IMR-90 (cell line): Measurements from ENCODE around the gene KLRF2. TPM values are rescaled to one million over a fixed set of nuclear protein-coding genes. Genes with fewer than 3 reads are reported as not detected.

ENCODE experiments used
- ATAC-seq: fragments of 200-7000 bp; cut with Tn5 transposase; 2 replicates; pipeline ENCODE4 v1.9.1; 2020; ENCODE audit warnings: low read depth, mild to moderate bottlenecking, moderate library complexity
- BruUV-seq: library from RNA; stranded (reverse); fragments of 400-500 nt; replicated peaks from 2 replicates; lab custom pipeline; 2021; lab: Mats Ljungman, UMichigan
- CTCF ChIA-PET: fragments of 300-600 bp; formaldehyde crosslinking; extraction: SDS; loops from one replicate; lab custom pipeline; 2021; ENCODE audit warnings: antibody characterized with exemption; lab: Yijun Ruan, JAX
- POLR2A ChIA-PET: fragments of 300-600 bp; sonication (Branson Sonifier 250); formaldehyde crosslinking; loops from one replicate; lab custom pipeline; 2022; ENCODE audit warnings: antibody characterized with exemption; ENCODE audit not compliant: unreplicated experiment; lab: Charles Lee
- DNase-seq: peaks from one replicate; pipeline ENCODE4 v3.0.0; 2013
- H2AFZ ChIP-seq: replicated peaks from 2 replicates; pipeline ENCODE3; 2013; ENCODE audit warnings: low read length, mild to moderate bottlenecking; ENCODE audit not compliant: poor library complexity
- H2AK5ac ChIP-seq: 2 replicates; pipeline ENCODE4 v1.6.1; 2013; ENCODE audit warnings: low read depth, low read length, inconsistent platforms
- H2AK9ac ChIP-seq: replicated peaks from 2 replicates; pipeline ENCODE3; 2013; ENCODE audit warnings: mild to moderate bottlenecking, low read depth, low read length, moderate library complexity; ENCODE audit not compliant: poor library complexity
- H2BK120ac ChIP-seq: 2 replicates; pipeline ENCODE4 v1.6.1; 2013; ENCODE audit warnings: low read depth, low read length, inconsistent platforms
- H2BK15ac ChIP-seq: 3 replicates; pipeline ENCODE4 v1.6.1; 2013; ENCODE audit warnings: low read depth, low read length, inconsistent platforms
- H2BK20ac ChIP-seq: 2 replicates; pipeline ENCODE4 v1.6.1; 2013; ENCODE audit warnings: low read depth, mild to moderate bottlenecking, inconsistent platforms, low read length, moderate library complexity
- H2BK5ac ChIP-seq: 2 replicates; pipeline ENCODE4 v1.6.1; 2013; ENCODE audit warnings: mild to moderate bottlenecking, low read depth, low read length, inconsistent platforms; ENCODE audit not compliant: poor library complexity, severe bottlenecking
- H3K14ac ChIP-seq: replicated peaks from 2 replicates; pipeline ENCODE4 v1.6.1; 2013; ENCODE audit warnings: low read depth, low read length, inconsistent platforms
- H3K18ac ChIP-seq: 2 replicates; pipeline ENCODE4 v1.6.1; 2013; ENCODE audit warnings: low read depth, low read length, control low read depth
- H3K23ac ChIP-seq: 2 replicates; pipeline ENCODE4 v1.6.1; 2013; ENCODE audit warnings: low read depth, low read length, inconsistent platforms
- H3K27ac ChIP-seq: 2 replicates; pipeline ENCODE4 v1.5.1; 2013; ENCODE audit warnings: mild to moderate bottlenecking, control low read depth, low read length; ENCODE audit not compliant: insufficient read depth
- H3K27me3 ChIP-seq: 2 replicates; pipeline ENCODE4 v1.6.1; 2013; ENCODE audit warnings: low read length; ENCODE audit not compliant: control insufficient read depth, insufficient read depth
- H3K36me3 ChIP-seq: 2 replicates; pipeline ENCODE4 v1.6.1; 2013; ENCODE audit warnings: low read length, mixed read lengths; ENCODE audit not compliant: control insufficient read depth, insufficient read depth
- H3K4ac ChIP-seq: 2 replicates; pipeline ENCODE4 v1.6.1; 2013; ENCODE audit warnings: low read depth, low read length, inconsistent platforms
- H3K4me1 ChIP-seq: 2 replicates; pipeline ENCODE4 v1.6.1; 2013; ENCODE audit warnings: low read length, mixed read lengths; ENCODE audit not compliant: control insufficient read depth, insufficient read depth
- H3K4me2 ChIP-seq: 2 replicates; pipeline ENCODE4 v1.6.1; 2013; ENCODE audit warnings: low read depth, mild to moderate bottlenecking, control low read depth, low read length, moderate library complexity
- H3K4me3 ChIP-seq: 2 replicates; pipeline ENCODE4 v1.5.1; 2013; ENCODE audit warnings: low read depth, mild to moderate bottlenecking, control low read depth, low read length, moderate library complexity; ENCODE audit not compliant: insufficient read depth
- H3K56ac ChIP-seq: 2 replicates; pipeline ENCODE4 v1.6.1; 2013; ENCODE audit warnings: low read length, inconsistent platforms; ENCODE audit not compliant: insufficient read depth; ENCODE audit errors: extremely low read depth
- H3K79me1 ChIP-seq, 2 experiments: 2 replicates each; pipeline ENCODE4 v1.6.1; 2013; ENCODE audit warnings: low read length in 2 of 2, inconsistent platforms in 1 of 2, low read depth in 1 of 2
- H3K9ac ChIP-seq: 2 replicates; pipeline ENCODE4 v1.6.1; 2013; ENCODE audit warnings: low read depth, low read length, control low read depth
- H3K9me1 ChIP-seq: 2 replicates; pipeline ENCODE4 v1.6.1; 2013; ENCODE audit warnings: low read length, inconsistent platforms; ENCODE audit not compliant: insufficient read depth
- H3K9me3 ChIP-seq: 2 replicates; pipeline ENCODE4 v1.6.1; 2013; ENCODE audit warnings: low read length; ENCODE audit not compliant: control insufficient read depth, insufficient read depth
- H4K20me1 ChIP-seq: 2 replicates; pipeline ENCODE4 v1.6.1; 2013; ENCODE audit warnings: low read length, inconsistent platforms; ENCODE audit not compliant: insufficient read depth
- H4K5ac ChIP-seq: 2 replicates; pipeline ENCODE4 v1.6.1; 2013; ENCODE audit warnings: mild to moderate bottlenecking, low read depth, low read length, control low read depth
- H4K8ac ChIP-seq, 2 experiments: 2 replicates each; pipeline ENCODE4 v1.6.1; 2013; ENCODE audit warnings: low read depth in 2 of 2, low read length in 2 of 2, control low read depth in 1 of 2, inconsistent platforms in 1 of 2
- H4K91ac ChIP-seq: 2 replicates; pipeline ENCODE4 v1.6.1; 2013; ENCODE audit warnings: low read depth, low read length, inconsistent platforms; ENCODE audit not compliant: insufficient read depth
- BHLHE40 ChIP-seq: fragments of 150-350 bp; IDR thresholded peaks from 2 replicates; pipeline ENCODE4 v1.6.1; 2016; ENCODE audit warnings: mild to moderate bottlenecking, low read depth, low read length
- CTCF ChIP-seq: conservative IDR thresholded peaks from 2 replicates; pipeline ENCODE4 v1.5.1; 2012; ENCODE audit warnings: mild to moderate bottlenecking, low read depth, low read length, improper control_type of control experiment
- USF2 ChIP-seq: fragments of 150-350 bp; IDR thresholded peaks from 2 replicates; pipeline ENCODE4 v1.6.1; 2017; ENCODE audit warnings: mild to moderate bottlenecking, antibody characterized with exemption, low read length, low read depth
- WGBS, 2 experiments: methylation state at CpG; one replicate each; pipeline versions ENCODE4 v1.1.5 to v1.1.7; 2013; ENCODE audit warnings: missing lambda C conversion rate in 2 of 2; ENCODE audit not compliant: insufficient read length in 1 of 2; ENCODE audit errors: extremely low coverage in 2 of 2; 5-methylcytosine and 5-hydroxymethylcytosine counted together
- dilution Hi-C: fragments of 300-500 bp; cut with HindIII; formaldehyde crosslinking; loops from one replicate; pipeline ENCODE4 v1.14.3; 2018; ENCODE audit warnings: low sequenced_read_pairs; ENCODE audit not compliant: unreplicated experiment
- in situ Hi-C: fragments of 300-500 bp; cut with MboI; formaldehyde crosslinking; loops from 3 replicates; pipeline ENCODE4 v1.14.3; 2019; ENCODE audit warnings: low sequenced_read_pairs, inconsistent platforms, mixed read lengths
- intact Hi-C: fragments of 100-400 bp; cut with micrococcal nuclease; formaldehyde crosslinking; loops from 2 replicates; pipeline ENCODE4 v1.10.0; 2022
- polyA plus RNA-seq, 3 experiments: library from polyadenylated mRNA; depleted of rRNA; stranded (reverse); fragments of >200 nt; gene quantifications; 2 replicates each; pipeline ENCODE4 v1.2.3, GENCODE V29; 2012; ENCODE audit warnings: low replicate concordance in 1 of 3
- total RNA-seq: library from RNA; depleted of rRNA; stranded (reverse); fragments of >200 nt; gene quantifications from 2 replicates; pipeline ENCODE4 v1.2.3, GENCODE V29; 2012

Gene KLRF2
- total and polyA plus RNA-seq, 2 of the 4 experiments (the other 2 are of a cell fraction): not detected

- Histone ChIP-seq H3K4ac (no peak overlapping the region), H3K23ac (no peak overlapping the region), H3K4me2 (no peak overlapping the region), H4K8ac (no peak overlapping the region), H2AK9ac (no peak overlapping the region), H3K14ac (no peak overlapping the region), H2BK15ac (no peak overlapping the region), H3K9me3 (no peaks in the 10 kb centered on the region), H3K36me3 (no peaks in the 10 kb centered on the region), H3K79me1 (no peaks in the 10 kb centered on the region), H3K4me3 (no peak overlapping the region), H3K9ac (no peak overlapping the region), H3K4me1 (no peaks in the 10 kb centered on the region), H2BK120ac (no peak overlapping the region), H3K18ac (no peak overlapping the region), H4K5ac (no peak overlapping the region), H2BK5ac (no peak overlapping the region), H3K56ac (no peak overlapping the region), H3K9me1 (no peaks in the 10 kb centered on the region), H3K27ac (no peak overlapping the region), H2AFZ (no peak overlapping the region), H2BK20ac (no peak overlapping the region), H3K27me3 (peaks cover 3% of the 10 kb centered on the region), H4K20me1 (no peaks in the 10 kb centered on the region), H2AK5ac (no peak overlapping the region), H4K91ac (no peak overlapping the region)
- ATAC-seq (no peak; the same call in 1 of the 2 replicates), DNase-seq (peak; percentile 6)
- dilution Hi-C loops: no loop called here
- no TSS peak for BruUV-seq
- intact Hi-C loops: no loop called here
- in situ Hi-C loops: no loop called here
- no CpG with 5 or more reads among the region's 10 CpGs for WGBS, 2 experiments
- ChIA-PET CTCF (no interaction called here), POLR2A (no interaction called here)
- TF ChIP-seq CTCF (no peak), USF2 (no peak), BHLHE40 (peak; percentile 71; the same call in 1 of the 2 replicates)
Measured at GRCh38 chr12:9936591-9936990, 55.3 kb downstream of the KLRF2 start.
